IMR-90 (cell line): ENCODE measurements around the gene OR2AG2.

Experiments
- MAZ ChIP-seq: IDR thresholded peaks from 2 replicates; pipeline ENCODE4 v1.6.1; 2012; ENCODE audit warnings: low read depth, mild to moderate bottlenecking, low read length, improper control_type of control experiment, moderate library complexity, borderline replicate concordance
- MXI1 ChIP-seq: IDR thresholded peaks from 2 replicates; pipeline ENCODE4 v1.6.1; 2012; ENCODE audit warnings: low read depth, mild to moderate bottlenecking, low read length, moderate library complexity, borderline replicate concordance
- POLR2A ChIP-seq: IDR thresholded peaks from 2 replicates; pipeline ENCODE4 v1.6.1; 2012; ENCODE audit warnings: mild to moderate bottlenecking, low read depth, low read length
- SMC3 ChIP-seq: fragments of 150-350 bp; IDR thresholded peaks from 2 replicates; pipeline ENCODE4 v1.6.1; 2016; ENCODE audit warnings: low read depth, mild to moderate bottlenecking, antibody characterized with exemption, low read length, moderate library complexity
- TF ChIP-seq, protein P1 (sequence below): conservative IDR thresholded peaks from 2 replicates; pipeline ENCODE4 v1.5.1; 2012; ENCODE audit warnings: mild to moderate bottlenecking, low read depth, low read length, improper control_type of control experiment

DNA sequence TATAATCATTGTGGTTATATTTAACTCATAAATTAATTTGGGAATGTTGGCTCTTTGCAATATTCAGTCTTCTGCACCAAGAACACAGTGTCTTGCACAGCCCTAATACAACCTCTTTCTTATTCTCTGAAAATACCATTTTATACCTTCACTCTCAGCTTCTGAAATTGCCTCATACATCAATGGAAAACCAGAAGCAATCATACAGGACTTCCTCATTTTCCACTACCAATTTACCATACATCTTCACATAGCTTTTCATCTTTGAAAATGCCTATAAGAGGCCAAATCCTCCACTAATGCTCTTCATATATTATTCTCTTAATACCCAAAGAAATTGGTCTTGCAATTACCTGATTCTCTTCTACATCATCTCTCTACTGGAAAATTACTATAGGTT, 6.7 kb upstream of the OR2AG2 start:
- TF ChIP-seq, protein P1, sequence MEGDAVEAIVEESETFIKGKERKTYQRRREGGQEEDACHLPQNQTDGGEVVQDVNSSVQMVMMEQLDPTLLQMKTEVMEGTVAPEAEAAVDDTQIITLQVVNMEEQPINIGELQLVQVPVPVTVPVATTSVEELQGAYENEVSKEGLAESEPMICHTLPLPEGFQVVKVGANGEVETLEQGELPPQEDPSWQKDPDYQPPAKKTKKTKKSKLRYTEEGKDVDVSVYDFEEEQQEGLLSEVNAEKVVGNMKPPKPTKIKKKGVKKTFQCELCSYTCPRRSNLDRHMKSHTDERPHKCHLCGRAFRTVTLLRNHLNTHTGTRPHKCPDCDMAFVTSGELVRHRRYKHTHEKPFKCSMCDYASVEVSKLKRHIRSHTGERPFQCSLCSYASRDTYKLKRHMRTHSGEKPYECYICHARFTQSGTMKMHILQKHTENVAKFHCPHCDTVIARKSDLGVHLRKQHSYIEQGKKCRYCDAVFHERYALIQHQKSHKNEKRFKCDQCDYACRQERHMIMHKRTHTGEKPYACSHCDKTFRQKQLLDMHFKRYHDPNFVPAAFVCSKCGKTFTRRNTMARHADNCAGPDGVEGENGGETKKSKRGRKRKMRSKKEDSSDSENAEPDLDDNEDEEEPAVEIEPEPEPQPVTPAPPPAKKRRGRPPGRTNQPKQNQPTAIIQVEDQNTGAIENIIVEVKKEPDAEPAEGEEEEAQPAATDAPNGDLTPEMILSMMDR: no peak
- TF ChIP-seq SMC3 (no peak), POLR2A (no peak), MXI1 (no peak), MAZ (no peak)
